Left renal pelvis (tissue), 4 donors: ENCODE data around the gene NSG2. TPM values are rescaled to one million over a fixed set of nuclear protein-coding genes. Genes with fewer than 3 reads are reported as not detected.
"Not testable (repeated sequence)": the region's sequence is repeated elsewhere in the genome, so short reads cannot be mapped to it uniquely, and the experiment has no call there.

ENCODE experiments used
- DNase-seq, 4 donors: peaks; one replicate each; pipeline ENCODE4 v3.0.0-alpha.2; 2013; ENCODE audit warnings: low read depth in 4 of 4, low spot score in 3 of 4
- polyA plus RNA-seq, 4 donors: library from polyadenylated mRNA; unstranded; fragments of 120-200 nt; gene quantifications; one replicate each; pipeline ENCODE4 v1.2.1, GENCODE V29; 2013; ENCODE audit not compliant: insufficient read length in 4 of 4

NSG2 gene
- polyA plus RNA-seq, 4 donors, result 0.21 to 1.8 (median 0.75) TPM

DNA sequence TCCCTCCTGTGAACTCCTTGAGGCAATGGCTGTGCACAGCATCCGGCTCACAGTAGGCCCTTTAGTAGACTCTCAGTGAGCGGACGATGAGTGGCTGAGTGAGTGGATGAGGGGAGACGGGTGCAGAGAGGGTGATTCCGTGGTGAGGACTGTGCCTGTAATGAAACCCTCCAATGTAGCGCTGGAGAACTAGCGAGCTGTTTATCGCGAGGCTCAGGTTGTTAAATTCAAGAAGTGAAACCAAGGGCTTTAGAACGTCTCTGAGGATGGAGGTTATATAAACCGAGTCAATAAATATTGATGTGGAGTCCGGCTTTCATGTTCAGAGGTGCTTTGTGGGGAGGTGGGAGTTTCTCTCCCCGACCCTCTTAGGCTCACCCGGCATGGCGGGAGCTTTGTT lies 53.2 kb downstream of the NSG2 start:
- no peak for DNase-seq

DNA sequence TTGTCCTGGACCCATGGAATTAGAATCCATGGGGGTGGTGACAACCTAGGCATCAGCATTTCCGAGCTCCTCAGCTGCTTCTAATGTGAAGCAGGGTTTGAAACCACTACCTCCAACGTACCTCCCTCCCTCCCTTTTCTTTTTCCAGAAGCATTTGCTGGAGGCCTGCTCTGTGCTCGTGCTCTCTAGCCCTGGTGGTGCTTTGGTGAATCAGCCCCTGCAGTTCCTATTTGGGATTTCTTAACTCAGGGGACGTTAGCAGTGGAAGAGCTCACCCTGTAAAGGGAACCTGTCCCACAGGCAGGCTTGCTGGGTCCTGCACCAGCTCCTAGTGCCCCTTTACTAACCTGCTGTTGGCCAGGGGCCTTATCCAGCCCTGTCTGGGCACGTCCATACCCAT lies 55.0 kb downstream of the NSG2 start:
- no peak for DNase-seq

DNA sequence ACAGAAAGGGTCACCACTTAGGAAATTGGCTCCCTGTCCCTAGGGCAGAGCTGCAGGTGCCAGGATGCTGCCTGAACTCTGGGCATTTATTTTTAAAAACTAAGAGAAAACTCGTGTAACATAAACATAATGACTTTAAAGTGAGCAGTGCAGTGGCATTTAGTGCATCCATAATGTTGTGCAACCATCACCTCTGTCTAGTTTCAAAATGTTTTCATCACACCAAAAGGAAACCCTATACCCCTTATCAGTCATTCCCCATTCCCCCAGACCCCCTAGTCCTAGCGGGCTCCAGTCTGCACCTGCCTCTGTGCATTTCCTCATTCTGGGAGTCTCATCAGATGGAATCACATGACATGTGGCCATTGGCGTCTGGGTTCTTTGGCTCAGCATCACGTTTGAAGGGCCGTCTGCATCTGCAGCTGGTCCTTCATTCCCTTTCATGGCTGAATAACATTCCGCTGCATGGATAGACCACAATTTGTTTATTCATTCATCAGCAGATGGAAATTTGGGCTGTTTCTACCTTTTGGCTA lies 55.8 kb downstream of the NSG2 start:
- no peak for DNase-seq

DNA sequence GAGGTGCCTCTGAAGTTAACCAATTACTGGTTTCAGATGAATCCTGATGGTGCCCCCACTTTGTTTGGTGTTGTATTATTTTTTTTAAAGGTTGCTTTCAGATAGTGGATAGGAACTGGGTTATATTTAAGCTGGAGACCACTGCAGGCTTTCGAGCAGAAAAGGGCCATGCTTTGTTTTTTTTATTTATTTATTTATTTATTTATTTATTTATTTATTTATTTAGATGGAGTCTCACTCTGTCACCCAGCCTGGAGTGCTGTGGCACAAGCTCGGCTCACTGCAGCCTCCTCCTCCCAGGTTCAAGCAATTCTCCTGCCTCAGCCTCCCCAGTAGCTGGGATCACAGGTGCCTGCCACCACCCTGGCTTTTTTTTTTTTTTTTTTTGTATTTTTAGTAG lies 57.1 kb downstream of the NSG2 start:
- not testable (repeated sequence) for DNase-seq

DNA sequence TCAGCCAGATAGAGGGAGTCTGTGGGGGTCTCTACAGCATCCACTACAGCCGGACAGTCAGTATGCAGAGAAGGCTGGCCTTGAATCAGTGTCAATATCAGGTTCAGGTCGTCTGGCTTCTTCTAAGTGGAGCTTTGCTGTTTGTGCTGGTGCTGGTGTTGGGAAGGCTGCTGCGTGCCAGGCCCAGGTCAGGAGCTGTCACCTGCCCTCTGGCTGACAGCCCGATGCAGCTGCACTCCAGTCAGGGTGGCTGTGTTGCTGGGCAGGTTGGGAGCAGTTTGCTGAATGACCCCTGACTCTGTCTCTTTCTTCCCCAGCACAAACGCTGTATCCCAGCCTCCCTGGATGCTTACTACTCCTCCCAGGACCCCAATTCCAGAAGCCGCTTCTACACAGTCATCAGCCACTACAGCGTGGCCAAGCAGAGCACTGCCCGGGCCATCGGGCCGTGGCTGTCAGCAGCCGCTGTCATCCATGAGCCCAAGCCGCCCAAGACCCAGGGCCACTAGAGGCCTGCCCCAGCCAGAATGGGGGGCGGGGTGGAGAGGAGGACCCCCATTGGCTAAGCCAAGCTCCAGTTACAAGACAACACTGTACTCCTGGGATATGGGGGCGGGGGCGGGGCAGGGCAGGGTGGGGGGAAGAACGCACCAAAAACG lies 61.6 kb downstream of the NSG2 start:
- no peak for DNase-seq

DNA sequence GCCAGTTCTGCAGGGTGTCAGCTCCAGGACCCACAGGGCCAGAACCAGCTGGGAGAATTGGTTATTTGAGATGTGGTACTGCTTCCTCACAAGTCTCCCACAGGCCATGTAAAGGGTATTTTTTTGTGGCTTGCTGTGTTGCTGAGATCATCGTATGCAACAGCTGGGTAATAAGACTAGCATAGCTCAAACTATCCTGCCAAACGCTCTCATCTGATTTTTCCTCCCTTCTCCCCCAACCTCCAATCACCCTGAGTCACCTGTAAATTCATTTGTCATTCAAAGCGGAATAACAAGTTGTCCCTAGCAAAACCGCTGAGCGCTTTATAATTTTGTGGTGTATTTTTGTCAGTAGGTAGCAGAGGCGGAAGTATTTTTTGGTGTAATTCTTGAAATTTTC lies 63.2 kb downstream of the NSG2 start:
- DNase-seq, result no peak

DNA sequence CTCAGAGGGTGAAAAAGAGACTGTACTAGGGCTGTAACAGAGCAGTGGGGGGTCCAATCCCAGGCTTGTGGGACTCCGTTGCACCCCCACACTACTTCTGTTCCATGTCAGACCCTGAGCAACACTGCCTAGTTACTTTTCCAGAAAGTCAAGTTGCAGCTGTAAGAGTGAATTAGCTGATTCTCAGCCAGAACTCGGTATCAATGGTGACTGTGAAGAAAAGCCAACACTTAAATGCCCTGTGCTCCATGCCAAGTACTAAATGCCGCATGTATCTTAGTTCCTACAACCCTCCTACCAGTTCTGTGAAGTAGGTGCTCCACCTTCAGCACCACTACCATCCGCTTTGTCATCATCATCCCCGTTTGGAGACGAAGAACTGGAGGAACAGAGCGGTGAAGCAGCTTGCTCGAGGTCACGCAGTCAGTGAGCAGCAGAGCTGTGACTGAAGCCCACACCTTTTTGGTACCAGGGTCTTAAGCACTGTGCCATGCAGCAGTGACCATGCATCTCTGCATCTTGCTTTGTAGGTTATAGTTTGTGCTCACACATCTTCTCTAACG lies 64.3 kb downstream of the NSG2 start:
- no peak for DNase-seq

DNA sequence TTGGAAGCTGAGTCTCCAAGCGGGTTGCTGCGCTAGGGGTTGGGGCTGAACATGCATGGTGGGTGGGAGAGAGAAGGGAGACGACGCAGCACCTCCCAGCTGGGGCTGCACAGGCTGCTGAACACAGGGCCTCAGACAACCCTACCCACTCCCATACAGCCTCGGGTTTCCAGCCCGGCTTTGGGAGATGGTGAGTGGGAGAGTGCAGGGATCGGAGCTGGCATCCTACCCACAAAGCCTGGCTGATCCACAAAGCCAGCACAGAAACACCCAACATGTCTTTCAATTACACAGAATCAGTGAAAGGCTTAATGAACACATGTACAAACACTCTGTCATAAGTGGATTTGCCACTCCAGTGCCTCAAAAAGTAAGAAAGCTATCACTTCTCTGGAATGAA lies 64.8 kb downstream of the NSG2 start:
- no peak for DNase-seq

DNA sequence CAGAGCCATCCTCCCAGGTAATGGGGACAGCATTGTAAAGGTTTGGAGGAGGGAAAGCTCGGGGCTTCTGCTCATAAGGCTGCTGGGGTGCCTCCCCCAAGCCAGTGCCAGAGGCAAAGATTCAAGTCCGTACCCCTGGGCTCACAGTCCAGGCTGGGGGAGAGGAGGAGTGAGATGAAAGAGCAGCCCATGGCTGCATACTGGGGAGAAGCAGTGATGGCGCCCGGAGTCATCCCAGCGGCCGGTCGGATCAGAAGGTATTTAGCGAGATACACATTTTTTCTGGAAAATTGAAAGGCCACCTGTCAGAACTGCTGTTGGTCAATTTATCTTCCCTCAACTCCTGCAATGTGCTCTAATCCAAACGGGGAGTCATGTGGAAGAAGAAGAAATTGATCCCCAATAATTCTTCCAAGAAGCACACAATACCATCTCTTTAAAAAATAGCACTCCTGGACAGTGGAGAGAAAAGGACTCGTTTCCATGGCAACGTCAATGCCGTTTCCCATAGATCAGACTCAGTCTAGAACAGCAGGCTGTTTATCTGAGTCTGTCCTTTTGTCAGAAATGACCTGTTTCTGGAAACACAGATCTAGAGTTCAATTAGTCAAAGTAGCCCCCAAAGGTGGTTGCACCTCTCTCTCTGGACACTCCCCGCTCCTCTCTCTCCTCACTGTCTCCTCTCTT lies 65.9 kb downstream of the NSG2 start:
- no peak for DNase-seq

DNA sequence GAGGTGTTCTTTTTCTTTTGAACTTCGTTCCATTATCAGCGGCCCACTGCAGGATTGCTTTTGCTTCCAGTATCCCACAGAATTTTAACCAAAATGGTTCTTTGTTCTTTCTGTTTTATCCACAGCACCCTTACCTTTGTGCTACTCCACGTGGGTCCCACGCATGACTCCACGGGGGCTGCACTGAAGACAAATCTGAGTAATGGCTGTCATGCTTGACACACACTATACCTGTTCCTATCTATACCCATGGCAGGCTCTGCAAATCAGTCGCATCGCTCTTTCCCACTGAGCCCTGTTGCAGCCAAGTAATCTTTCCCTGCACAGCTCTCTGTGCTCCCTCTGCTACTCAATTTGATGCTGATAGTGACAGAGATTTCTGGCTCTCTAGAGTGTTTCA lies 69.7 kb downstream of the NSG2 start:
- no peak for DNase-seq

DNA sequence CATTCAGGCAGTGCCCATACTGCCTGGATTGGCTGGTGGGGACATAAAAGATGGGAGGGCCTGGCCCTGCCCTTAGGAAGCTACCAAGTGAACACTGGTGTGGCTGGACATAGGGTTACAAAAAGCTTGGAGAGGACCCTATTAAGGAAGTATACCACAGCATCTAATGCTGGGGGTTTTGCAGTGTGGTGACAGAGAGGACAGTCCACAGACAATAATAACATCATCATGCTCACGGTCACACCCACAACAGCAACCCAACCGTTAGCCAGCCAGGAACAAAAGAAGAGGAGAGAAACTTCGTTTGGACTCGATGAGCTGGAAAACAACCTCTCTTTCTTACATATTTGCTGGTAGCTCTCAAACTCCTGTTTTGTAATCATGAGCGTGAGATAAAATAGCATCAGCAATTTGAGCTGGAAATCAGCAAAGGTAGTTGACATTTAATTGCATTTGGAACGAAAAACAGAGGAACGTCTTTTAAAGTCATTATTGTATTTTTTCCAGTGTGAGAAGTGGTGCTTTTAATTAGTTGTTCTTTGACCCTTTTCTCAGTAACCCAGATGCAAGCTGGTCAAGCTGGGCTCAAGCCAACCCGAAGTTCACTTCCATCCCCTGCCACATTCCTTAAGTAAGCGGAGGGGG lies 73.4 kb downstream of the NSG2 start:
- DNase-seq, result no peak

DNA sequence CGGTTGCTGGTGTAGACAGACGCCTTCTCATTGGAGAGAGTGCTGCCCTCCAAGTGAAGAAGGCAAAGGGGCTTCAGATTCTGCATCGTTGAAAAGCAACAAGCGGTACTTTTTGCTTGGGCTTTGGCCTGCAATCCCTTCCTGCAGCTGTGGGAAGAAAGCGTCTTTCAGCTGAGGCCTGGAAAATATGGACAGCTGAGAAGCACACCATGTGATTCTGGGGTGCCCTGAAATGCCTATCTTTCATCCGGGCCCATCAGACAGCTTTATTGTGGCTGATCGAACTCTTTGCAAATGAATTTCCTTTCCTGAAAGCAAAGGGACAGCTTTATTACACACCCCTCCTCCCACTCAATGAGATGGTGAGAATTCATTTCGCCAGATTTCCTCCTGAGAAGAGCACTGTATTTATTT lies 74.0 kb downstream of the NSG2 start:
- peak in 1 of 4 donors; percentile 2 for DNase-seq

DNA sequence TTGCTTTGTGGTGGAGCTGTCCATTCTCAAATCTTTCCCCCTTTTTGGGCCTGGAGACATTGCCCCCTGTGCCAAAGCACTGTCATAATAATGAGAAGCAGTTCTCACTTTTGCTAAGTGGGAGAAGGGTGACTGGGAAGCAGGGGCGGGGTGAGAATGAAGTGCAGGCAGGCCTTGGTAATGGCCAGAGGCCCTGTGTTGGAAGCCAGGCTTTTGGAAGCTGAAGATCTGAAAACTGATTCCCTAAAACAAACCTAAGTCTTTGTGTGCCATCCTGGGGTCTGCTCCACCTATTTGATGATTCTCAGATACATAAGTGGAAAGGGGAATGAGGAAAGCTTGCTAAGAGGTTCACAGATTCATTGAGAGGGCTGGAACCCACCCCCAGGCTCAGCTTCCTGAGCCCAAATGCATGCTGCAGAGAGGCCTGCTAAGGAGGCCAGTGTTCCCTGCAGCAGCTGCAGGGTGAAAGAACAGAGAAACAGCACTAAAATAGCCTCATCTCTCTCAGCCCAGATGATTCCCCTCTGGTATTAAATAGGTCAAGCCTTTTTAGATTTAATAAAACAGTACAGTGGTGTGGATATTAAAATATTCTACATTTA lies 75.0 kb downstream of the NSG2 start:
- no peak for DNase-seq

DNA sequence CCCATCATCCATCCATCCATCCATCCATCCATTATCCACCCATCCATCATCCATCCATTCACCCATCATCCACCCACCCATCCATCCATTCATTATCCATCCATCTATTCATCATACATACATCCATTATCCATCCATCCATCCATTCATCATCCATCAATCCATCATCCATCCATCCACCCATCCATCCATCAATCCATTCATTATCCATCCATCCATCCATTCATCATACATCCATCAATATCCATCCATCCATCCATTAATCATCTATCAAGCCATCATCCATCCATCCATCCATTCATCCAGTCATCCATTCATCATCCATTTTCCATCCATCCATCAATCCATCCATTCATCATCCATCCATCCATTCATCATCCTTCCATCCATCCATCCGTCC lies 89.0 kb downstream of the NSG2 start:
- no peak for DNase-seq

DNA sequence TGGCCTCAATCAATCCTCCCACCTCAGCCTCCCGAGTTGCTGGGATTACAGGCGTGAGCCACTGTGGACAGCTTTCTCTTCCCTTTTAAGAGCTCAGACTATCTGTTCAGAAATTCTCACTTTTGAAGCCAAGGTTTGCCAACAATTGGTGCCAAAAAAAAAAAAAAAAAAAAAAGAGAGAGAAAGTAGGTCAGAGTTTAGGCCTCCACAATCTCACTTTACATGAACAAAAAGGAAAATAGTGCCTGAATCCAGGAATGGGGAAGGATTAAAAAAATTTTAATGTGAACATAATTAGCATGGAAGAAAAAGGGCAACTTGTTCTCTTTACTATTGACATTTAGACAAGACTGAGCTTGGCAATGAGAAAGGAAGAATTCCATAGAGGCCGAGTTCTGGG lies 94.1 kb downstream of the NSG2 start:
- DNase-seq, result no peak

DNA sequence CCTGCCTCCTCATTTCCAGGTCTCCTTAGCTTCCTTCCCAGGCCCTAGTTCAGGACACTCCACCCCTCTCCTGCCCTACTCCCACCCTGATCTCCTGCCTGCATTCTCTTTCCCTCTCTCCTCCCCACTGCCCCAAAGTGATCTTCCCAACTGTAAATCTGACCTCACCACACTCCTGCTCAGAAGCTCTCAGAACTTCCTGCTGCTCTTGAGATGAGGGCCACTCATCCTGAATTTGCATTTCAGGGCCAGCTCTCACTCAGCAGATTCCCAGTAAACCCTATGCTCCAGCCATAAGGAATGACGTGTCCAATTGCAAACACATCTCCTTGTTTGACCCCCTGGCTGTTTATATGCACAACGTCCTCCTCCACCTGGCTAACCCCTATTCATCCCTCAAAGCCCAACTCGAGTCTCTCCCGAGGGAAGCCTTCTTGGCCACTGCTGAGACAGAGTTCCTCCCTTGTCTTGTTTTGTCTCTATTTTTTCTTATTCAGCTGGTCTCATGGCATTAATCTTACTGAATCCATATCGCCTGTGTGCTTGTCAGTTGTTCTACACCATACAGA lies 95.0 kb downstream of the NSG2 start:
- no peak for DNase-seq

DNA sequence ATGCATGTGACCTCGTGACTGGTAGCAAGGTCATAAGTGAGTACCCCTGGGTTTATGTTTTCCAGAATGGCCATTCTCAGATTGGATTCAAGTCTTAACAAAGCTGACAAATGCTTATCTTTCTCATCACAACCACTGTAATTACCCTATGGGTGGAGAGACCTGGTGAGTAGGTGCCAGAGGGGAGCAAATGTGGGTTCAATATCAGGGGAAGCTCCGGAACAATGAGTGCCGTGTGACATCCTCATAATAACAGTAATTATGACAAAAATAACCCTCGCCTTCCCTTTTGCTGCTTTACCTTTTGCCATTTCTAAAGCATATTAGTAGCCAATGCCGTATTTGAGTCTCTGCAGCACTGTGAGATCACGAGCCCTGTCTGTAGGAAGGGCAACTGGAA lies 95.9 kb downstream of the NSG2 start:
- DNase-seq, result no peak

DNA sequence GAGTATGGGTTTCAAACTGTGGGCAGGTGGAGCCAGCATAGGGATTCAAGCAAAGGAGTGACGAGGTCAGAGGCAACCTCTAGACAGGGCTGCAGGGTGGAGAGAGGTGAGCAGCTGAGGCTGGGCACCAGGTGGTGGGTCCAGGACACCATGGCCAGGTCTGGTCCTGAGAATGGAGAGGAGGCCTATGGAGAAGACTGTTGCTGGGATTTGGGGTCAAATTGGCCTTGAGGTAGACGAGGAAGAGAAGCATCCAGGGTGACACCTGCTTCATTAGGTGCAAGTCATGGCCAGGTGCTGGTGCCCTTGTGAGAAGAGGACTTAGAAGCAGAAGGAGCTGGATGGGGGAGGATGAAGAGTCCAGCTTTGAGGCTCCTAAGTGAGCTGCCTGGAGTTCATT lies 99.6 kb downstream of the NSG2 start:
- DNase-seq, result no peak

DNA sequence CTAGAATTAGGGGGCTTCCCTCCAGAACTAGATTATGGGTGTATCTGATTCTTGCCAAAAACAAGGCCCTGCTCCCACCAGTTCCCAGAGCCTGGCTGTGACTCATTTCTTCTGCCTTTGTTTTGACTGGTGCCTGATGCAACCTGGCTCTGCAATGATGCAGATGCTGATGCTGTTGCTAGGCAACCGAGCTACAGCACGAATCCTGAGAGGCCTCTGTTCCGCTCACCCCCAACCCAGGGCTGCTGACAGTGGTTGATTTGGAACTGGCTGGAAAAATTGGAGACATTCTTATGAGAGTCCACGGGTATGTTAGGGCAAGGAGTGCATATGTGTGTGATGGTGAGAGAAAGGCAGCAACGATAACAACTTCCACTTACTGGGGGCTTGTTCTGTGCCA lies 100.3 kb downstream of the NSG2 start:
- DNase-seq, result no peak

DNA sequence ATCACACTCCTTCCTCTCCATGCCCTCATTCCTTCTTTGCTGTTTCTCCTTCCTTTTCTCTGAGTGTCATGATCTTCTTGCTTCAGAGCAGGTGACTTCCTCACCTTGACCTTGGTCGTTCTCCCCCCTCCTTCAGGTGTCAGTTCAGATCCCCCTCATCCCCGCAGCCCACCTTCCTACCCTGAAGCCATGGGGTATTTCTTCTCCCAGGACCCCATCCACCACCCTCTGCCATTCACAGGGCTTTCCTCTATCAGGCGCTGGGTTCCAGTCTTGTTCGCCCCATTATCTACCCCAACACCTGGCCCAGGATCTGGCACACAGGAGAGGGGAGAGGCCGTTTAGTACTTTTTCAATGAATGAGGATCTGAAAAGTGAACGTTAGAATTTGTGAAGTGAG lies 101.0 kb downstream of the NSG2 start:
- no peak for DNase-seq

DNA sequence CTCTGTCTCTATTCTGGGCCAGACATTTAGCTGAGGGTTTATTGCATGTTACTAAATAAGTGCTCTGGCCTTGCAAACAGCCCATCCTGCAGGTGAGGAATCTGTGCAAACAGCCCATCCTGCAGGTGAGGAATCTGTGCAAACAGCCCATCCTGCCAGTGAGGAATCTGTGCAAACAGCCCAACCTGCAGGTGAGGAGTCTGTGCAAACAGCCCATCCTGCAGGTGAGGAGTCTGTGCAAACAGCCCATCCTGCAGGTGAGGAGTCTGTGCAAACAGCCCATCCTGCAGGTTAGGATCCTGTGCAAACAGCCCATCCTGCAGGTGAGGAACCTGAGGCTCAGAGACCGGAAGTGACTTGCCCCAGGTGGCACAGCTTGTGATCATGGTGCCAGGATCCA lies 101.5 kb downstream of the NSG2 start:
- not testable (repeated sequence) for DNase-seq
